D341Med (cell line): Measurements from ENCODE around the gene OLIG1.

ENCODE experiments used
- DNase-seq: peaks from one replicate; pipeline ENCODE4 v3.0.0; 2012; ENCODE audit warnings: low spot score

OLIG1 gene

DNA sequence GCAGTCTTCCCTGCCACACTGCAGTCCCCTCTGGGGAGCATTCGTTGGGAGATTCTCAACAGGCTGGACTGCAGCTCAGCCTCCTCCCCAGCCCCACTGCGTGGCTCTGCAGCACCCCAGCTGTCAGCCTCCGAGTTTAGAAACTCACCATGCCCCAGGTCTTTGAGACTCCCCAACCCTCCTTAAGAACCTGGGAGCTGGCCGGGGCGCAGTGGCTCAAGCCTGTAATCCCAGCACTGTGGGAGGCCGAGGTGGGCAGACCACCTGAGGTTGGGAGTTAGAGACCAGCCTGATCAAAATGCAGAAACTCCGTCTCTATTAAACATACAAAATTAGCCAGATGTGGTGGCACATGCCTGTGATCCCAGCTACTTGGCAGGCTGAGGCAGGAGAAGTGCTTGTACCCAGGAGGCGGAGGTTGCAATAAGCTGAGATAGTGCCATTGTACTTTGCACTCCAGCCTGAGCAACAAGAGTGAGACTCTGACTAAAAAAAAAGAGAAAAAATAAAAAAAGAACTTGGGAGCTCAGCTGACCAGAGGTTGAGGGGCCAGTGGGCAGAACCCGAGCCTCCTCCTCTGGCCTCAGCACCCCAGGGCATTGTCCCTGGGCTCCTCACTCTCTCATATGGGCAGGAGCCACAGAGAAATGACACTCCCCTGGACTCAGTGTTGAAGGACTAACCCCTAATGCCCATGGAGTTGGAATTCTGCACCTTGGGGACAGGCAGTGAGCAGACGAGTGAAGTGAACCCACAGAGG is 38.6 kb upstream of the OLIG1 start:
- DNase-seq: no peak

DNA sequence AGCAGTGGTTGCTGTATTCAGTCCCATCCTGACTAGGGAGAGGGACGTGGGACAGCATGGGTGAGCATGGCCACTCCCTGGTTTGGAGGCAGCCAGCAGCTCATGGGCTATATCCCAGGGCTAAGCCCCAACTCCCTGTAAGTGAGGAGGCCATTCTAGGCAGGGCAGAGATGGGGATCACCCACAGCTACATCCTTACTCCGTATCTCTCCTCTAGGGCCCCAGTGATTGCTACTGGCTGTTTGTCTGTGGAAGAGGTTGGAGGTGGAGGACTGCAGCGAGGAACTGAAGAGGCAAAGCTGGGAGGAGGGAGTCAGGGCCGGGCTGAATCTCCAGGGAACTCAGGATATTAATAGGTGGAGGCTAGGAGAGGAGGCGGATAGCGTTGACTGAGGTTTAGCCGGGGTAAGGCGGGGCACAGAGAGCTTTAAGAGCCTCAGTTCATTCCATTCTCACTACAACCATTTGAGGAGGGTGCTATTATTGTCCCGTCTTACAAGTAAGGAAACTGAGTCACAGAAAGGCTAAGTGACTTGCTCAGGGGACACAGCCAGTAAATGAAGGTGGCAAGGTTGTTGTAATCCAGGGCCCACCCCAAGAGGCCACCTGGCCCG is 37.4 kb upstream of the OLIG1 start:
- no peak for DNase-seq

DNA sequence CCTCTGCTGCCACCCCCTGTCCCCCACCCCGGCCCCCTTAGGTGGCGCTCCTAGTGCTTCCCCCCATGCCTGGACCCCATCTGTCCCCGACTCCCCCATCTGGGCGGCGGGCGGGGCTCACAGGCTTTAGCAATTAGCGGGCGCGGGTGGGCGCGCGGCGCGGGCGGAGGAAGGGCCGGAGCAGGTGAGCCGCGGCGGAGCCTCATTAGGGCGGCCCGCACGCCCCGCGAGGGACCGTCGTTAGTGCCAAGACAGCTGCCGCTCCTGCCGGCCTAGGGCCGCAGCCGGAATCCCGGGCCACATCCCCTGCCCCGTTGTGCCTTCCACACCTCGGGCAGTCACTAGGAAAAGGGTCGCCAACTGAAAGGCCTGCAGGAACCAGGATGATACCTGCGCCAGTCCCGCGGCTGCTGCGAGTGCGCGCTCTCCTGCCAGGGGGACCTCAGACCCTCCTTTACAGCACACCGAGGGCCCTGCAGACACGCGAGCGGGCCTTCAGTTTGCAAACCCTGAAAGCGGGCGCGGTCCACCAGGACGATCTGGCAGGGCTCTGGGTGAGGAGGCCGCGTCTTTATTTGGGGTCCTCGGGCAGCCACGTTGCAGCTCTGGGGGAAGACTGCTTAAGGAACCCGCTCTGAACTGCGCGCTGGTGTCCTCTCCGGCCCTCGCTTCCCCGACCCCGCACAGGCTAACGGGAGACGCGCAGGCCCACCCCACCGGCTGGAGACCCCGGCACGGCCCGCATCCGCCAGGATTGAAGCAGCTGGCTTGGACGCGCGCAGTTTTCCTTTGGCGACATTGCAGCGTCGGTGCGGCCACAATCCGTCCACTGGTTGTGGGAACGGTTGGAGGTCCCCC is 36.6 kb upstream of the OLIG1 start:
- DNase-seq: no peak

DNA sequence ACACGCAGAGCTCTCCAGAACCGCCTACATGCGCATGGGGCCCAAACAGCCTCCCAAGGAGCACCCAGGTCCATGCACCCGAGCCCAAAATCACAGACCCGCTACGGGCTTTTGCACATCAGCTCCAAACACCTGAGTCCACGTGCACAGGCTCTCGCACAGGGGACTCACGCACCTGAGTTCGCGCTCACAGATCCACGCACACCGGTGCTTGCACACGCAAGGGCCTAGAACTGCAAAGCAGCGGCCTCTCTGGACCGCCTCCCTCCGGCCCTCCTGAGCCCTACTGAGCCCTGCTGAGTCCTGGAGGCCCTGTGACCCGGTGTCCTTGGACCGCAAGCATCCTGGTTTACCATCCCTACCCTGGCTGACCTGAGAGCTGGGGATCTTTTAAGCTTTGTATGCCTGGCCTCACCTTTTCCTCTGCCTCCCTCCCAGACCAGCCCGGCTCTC is 36.0 kb upstream of the OLIG1 start:
- no peak for DNase-seq

DNA sequence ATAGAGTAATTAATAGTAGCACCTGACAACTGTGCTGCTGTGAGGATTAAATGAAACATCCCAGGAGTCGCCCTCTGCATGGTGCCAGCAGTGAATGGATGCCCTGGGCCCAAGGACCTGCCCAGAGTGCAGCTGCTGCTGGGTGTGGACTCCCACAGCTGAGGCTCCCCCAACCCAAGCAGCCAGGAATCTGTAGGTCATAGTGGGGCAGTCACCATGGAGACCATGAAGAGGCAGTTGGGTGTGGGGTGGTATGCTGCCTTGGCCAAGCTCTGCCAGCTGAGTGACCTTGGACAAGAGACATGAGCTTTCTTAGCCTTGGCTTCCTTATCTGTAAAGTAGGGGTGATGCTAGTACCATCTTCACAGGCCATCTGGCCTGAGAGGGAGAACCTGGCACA is 34.8 kb upstream of the OLIG1 start:
- DNase-seq: no peak

DNA sequence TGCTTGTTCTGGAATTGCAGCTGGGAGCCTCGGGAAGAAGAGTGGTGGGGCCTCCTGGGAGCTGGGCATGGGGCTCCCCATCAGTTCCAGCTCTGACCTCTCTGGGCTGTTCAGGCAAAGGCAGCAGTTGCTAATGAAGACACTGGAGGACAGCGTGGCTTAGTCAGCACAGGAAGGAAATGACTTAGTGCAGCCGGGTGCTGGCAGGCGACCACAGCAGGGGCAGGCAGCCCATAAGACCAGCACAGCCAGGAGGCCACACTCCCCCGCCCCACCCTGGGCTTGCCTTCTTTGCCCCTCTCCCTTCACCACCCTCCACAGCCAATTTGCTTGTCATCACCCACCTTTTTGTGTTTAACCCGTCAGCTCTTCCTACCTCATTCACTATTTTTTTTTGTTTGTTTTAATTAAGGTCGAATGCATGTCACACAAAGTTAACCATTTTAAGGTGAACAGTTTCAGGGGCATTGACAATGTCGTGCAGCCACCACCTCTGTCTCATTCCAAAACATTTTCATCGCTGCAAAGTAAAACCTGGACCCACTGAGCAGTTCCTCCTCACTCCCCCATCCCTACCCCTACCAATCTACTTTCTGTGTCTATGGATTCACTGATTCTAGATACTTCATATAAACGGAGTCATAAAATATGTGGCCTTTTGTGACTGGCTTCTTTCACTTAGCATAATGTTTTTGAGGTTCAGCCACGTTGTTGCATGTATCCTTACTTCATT is 33.3 kb upstream of the OLIG1 start:
- no peak for DNase-seq

DNA sequence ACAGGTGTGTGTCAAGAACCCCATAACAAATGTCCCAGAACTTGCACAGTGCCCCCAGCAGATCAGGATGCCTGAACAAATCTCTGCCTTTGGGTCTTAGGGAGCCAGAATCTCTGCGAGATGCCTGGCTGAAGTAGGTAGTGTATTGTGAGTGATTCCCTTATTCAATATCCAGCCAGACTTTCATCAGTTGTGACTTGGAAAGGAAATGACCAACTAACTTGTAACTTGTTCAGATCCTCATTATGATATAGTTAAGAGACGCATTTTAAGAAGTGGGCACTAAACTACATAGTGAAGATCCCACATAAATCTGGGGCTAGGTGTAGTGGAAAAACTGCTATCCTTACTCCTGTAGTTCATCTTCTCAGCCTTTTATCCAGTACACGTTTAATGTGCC is 32.4 kb upstream of the OLIG1 start:
- DNase-seq: no peak

DNA sequence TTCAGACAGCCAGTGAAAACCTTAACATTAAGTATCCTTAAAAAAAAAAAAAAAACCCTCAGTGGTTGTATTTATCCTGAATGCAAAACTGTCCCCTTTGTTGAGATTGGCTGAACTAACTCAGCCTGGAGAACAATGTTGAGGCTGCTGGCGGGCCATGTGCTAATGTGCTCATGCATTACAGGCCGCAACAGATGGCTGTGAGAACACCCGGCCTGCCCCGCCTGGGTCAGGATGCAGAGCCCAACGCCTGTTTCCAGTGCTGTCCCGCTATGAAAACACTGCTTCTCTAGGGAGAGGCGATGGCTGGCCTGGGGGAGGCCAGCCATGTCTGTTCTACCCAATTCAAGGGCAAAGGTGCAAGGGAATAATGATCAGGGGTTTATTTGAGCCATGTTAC is 30.4 kb upstream of the OLIG1 start:
- no peak for DNase-seq

DNA sequence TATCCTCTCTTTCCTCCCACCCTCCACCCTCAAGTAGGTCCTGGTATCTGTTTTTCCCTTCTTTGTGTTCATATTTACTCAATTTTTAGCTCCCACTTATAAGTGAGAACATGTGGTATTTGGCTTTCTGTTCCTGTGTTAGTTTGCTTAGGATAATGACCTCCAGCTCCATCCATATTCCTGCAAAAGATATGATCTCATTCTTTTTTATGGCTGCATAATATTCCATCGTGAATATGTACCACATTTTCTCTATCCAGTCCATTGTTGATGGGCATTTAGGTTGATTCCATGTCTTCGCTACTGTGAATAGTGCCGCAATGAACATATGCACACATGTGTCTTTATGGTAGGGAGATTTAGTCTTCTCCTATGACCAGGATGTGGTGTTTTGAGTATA is 29.7 kb upstream of the OLIG1 start:
- no peak for DNase-seq

DNA sequence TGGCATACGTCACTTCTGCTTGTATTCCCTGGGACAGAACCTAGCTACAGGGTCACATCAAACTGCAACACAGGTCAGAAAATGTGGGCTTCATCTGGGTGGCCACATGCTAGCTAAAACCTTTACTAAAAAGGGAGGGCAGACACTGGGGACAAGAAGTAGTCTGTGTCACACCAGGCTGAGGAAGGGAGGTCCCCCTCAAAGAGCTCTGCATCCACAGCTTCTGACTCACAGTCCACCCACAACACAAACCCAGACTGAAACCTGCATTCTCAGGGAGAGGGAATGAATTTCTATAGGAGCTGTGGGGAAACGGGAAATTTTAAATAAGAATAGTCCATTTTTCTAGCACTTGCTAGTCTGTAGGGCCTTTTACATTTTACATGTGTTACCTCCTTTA is 28.0 kb upstream of the OLIG1 start:
- no peak for DNase-seq

DNA sequence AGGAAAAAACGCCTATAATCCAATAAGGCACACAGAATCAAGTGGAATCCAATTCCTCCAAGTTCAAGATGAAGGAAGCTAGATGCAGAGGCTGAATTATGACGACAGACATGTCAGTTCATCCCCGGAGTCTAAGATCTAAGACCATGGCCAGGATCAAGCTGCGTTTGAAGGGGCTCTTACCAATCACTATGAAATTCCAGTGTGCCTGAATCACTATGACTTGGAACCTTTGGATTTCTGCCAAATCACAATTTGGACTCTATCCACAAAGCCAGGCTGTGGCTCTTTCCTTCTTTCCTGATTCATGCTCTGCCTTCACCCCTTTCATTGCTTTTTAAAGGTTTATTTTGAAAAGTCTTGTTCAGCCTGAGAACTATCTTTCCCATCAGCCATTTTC is 27.1 kb upstream of the OLIG1 start:
- DNase-seq: no peak

DNA sequence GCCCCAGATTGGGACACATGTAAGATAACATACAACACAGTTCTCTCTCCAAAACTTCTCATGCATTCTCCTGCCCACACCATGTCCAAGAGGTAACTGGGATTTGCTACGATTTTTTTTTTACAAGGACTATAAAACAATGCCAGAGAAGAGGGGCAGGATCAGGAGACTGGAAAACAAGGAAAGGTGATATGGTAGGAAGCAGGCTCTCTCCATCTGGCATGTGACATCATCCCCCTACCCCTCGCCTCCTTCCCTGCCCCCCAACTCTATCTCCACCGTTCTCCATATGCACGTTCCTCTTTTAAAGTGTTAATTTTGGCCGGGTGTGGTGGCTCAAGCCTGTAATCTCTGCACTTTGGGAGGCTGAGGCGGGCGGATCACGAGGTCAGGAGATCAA is 23.5 kb upstream of the OLIG1 start:
- no peak for DNase-seq

DNA sequence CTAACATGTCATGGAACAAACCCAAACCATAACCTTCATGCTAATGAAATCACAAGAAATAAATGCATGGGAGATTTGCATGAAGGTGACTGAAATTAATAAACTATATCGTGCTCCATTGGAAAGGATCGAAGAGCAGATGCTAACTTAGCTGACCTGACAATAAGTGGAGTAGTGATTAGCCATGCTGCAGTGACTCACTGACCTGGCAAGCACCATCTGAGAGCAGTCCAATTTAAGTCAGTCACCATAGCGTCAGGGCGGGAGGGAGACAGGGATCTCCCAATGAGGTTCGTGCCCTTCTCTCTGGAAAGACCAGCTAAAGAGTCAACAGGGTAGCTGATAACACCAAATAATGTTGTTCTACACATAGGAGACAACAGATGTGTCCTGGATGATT is 22.7 kb upstream of the OLIG1 start:
- DNase-seq: no peak

DNA sequence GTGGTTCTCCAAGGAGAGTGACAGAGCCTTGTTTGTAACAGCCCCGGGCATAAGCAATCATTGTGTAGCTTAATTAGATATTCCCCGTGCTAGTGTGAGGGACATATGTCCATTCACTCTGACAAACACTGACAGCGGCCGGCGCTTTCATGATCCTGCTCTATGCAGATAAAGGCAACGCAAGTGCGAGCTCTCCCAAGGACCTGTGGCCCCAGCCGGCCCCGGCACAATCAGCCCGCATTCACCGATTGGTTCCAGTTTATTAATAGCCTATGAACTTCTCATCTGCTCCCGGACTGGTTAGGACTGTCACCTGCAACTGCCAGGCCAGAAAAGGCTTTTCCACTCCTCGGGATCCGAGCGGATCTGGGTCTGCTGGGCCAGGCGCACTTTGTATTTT is 18.0 kb upstream of the OLIG1 start:
- DNase-seq: no peak

DNA sequence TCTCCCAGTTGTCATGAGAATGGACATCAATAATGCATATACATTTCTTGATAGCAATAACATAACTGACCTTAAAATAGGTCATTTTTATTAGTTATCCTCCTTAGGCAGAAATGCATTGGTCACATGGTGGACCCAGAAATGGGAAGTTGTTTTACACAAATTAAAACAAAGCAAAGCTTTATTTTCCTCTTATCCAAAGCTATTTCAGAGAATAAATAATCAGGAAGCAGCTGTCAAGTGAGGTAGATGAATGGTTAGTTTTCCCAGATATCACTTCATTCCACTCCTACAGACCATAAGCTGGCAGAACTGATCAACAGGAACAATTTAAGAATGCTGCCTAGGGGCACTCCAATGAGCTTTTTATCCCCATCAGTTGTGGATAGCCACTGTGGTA is 16.0 kb upstream of the OLIG1 start:
- DNase-seq: no peak

DNA sequence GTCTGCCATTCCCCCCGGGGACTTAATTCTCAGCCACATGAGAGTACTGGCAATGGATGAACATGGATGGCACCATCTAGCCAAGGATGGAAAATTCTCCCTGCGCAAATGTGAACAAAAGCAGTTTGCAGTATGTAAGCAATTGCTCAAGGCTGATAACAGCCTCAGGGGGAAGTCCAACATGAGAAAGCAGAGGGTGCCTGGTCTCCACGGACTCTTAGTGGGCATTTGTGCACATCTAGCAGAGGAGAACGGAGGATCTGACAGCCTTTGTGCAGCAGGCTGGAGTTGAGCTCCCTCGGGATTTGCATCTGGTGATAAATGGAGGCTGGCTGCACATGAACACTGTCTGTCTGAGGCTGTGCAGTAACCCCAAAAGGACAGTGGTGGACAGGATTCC is 13.9 kb upstream of the OLIG1 start:
- DNase-seq: no peak

DNA sequence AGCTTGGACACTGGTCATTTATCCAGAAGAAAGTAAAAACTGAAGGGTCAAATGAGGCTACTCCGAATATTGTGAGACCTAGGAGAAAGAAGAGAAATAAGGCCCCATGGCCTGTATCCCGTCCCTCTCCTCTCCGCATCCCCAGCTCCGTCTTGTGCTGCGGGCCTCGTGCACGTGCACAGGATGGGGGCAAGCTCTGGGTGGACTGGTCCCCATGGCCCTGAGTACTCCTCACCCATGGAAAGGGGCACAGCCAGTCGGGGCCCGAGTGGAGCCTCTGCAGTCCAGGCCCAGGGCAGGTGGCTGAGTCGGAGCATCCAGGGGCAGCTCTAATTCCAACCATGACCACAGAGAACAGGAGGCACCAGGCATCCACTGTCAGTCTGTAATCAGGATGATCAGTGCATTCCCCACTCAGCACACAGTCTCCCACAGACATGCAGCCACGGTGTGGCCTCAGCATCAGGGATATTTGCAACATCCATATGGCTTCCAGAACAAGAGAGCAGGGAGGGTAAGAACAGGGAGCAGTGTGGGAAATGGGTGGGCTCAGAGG is 12.5 kb upstream of the OLIG1 start:
- no peak for DNase-seq

DNA sequence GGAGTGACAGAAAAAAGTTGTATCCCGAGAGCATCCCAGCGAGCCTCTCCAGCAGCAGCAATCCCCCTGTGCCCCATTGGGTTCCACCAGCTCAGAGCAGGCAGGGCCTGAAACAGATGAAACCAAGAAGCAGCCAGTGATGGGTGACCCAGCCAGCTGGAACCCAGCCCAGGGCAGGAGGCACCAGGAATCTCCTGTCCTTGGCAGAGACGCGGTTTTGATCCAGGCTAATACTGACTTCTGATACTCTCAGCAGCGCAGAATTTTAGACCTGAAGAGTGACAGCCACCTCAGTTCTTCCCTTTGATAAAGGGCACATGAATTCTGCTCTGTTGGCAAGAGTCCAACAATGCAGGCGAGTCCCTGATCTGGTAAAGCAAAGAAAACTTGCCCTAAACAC is 11.4 kb upstream of the OLIG1 start:
- DNase-seq: no peak

DNA sequence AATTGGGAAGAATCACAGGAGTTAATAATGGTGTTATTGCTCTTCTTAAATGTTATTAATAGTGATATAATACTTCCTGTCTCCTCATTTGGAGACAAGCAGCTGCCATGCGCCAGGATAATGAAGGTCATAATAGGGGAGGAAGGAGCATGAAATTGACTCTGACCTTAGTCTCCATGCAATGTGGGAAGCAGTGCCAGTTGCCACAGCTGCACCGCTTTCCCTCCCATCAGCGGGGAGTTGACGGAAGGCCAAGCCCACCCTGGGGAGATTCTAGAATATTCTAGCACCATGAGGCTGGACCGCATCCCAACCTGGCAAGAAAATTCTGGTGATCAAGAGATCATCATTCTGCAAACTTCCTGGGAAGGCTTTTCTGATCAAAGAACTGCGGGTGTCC is 11.0 kb upstream of the OLIG1 start:
- no peak for DNase-seq

DNA sequence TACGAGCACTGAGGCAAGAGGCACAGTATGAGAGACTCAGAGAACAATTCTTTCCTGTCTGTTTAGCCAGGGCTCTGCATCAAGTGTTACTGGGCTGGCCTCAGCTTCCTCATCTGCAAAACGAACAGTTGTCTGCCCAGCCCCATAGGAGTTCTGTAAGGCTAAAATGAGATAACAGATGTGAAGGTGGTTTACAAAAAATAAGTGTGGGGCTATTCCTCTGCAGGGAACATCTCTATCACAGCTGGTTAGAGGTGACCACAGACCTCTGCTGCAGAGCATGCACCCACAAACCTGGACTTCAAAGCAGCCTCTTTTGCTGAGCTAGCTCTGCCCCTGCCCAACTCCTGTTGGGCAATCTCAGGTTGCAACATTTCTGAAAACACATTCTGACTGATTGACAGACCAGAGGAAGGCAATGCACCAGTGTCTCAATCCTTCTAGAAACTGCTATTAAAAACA is 10.5 kb upstream of the OLIG1 start:
- DNase-seq: no peak

DNA sequence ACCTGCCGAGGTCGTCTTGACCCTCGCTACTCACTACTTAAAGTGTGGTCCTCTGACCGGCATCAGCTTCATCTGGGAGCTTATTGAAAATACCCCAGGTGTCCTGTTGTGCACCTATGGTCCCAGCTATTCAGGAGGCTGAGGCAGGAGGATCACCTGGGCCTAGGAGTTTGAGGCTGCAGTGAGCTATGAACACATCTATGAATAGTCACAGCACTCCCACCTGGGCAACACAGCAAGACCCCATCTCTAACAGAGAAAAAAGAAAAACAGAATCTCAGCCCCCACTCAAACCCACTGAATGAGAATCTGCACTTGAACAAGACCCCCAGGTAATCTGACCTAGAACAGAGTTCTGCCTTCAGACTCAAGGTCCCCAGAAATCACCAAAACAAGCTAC is 8.7 kb upstream of the OLIG1 start:
- DNase-seq: no peak

DNA sequence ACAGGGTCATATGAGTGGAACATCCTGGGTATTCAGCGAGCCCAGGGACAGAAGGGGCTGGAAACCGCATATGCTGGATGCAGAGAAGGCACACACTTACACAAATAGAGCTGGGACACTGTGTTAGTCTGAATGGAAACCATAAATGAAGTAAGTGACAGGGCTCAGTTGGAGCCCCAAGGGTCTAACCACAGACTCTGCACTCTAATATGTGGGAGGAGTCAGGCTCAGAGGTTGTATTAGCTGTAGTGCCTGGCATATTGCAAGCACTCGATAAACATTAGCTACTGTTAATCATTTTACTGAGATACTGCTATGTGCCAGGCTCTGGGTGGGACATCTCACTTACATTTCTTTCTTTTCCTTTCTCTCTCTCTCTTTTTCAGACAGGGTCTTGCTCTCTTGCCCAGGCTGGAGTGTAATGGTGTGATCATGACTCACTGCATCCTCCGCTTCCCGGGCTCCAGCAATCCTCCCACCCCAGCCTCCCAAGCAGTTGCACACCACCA is 6.5 kb upstream of the OLIG1 start:
- DNase-seq: no peak
